Subcutaneous abdominal adipose tissue (tissue), 5 donors: Measurements from ENCODE around the gene RASSF4.

Source experiments
- H3K27ac ChIP-seq: one replicate; pipeline ENCODE4 v1.7.0; 2013; ENCODE audit warnings: low read depth, mild to moderate bottlenecking, inconsistent platforms, low read length, moderate library complexity
- H3K27me3 ChIP-seq, 5 donors: one replicate each; pipeline ENCODE4 v1.7.0; 2013; ENCODE audit warnings: low read length in 5 of 5, inconsistent platforms in 1 of 5; ENCODE audit not compliant: control insufficient read depth in 5 of 5, insufficient read depth in 4 of 5
- H3K36me3 ChIP-seq, 5 donors: one replicate each; pipeline ENCODE4 v1.7.0; 2013; ENCODE audit warnings: low read length in 5 of 5; ENCODE audit not compliant: control insufficient read depth in 5 of 5, insufficient read depth in 5 of 5
- H3K4me1 ChIP-seq, 5 donors: one replicate each; pipeline ENCODE4 v1.7.0; 2013; ENCODE audit warnings: low read length in 5 of 5, mild to moderate bottlenecking in 3 of 5, moderate library complexity in 1 of 5; ENCODE audit not compliant: control insufficient read depth in 5 of 5, insufficient read depth in 5 of 5
- H3K4me3 ChIP-seq, 5 donors: one replicate each; pipeline ENCODE4 v1.7.0; 2013; ENCODE audit warnings: low read length in 5 of 5, low read depth in 1 of 5
- H3K9ac ChIP-seq, 5 donors: one replicate each; pipeline ENCODE4 v1.7.0; 2013; ENCODE audit warnings: low read length in 5 of 5, mild to moderate bottlenecking in 4 of 5, moderate library complexity in 3 of 5
- H3K9me3 ChIP-seq, 5 donors: one replicate each; pipeline ENCODE4 v1.7.0; 2013; ENCODE audit warnings: low read length in 5 of 5; ENCODE audit not compliant: control insufficient read depth in 5 of 5
- donor health status: healthy.
- donor health status: healthy.
- donor health status: healthy.
- donor health status: healthy.
- donor health status: healthy.

RASSF4 gene

GRCh38 chr10:45015590-45015989 is 56.0 kb downstream of the RASSF4 start:
- no peaks in the 10 kb centered on the region for H3K36me3 ChIP-seq
- H3K9me3 ChIP-seq: no peaks in the 10 kb centered on the region
- no peak overlapping the region for H3K4me3 ChIP-seq
- H3K27me3 ChIP-seq: no peaks in the 10 kb centered on the region
- no peak overlapping the region for H3K27ac ChIP-seq
- H3K4me1 ChIP-seq: no peaks in the 10 kb centered on the region
- no peak overlapping the region for H3K9ac ChIP-seq

- no peaks in the 10 kb centered on the region for H3K4me1 ChIP-seq
- H3K4me3 ChIP-seq: no peak overlapping the region
- H3K9ac ChIP-seq: no peak overlapping the region
- H3K27me3 ChIP-seq: no peaks in the 10 kb centered on the region
- no peak overlapping the region for H3K27ac ChIP-seq
- H3K9me3 ChIP-seq: peaks cover 0 to 11% (median 3%) of the 10 kb centered on the region in 5 donors
- H3K36me3 ChIP-seq: no peaks in the 10 kb centered on the region
Observed at GRCh38 chr10:45023426-45023825, 63.8 kb downstream of the RASSF4 start.

- Histone ChIP-seq H3K9ac (no peak overlapping the region), H3K4me3 (no peak overlapping the region), H3K36me3 (no peaks in the 10 kb centered on the region), H3K9me3 (peaks cover 0 to 9% (median 3%) of the 10 kb centered on the region in 5 donors), H3K27me3 (no peaks in the 10 kb centered on the region), H3K4me1 (peaks cover 0 to 7% (median 5%) of the 10 kb centered on the region in 5 donors), H3K27ac (no peak overlapping the region)
Observed at GRCh38 chr10:45034301-45034700, 74.7 kb downstream of the RASSF4 start.

GRCh38 chr10:45035673-45036072 is 76.1 kb downstream of the RASSF4 start:
- Histone ChIP-seq H3K9me3 (peaks cover 0 to 4% (median 0%) of the 10 kb centered on the region in 5 donors), H3K27me3 (no peaks in the 10 kb centered on the region), H3K36me3 (no peaks in the 10 kb centered on the region), H3K4me1 (peaks cover 0 to 7% (median 5%) of the 10 kb centered on the region in 5 donors), H3K27ac (no peak overlapping the region), H3K9ac (no peak overlapping the region), H3K4me3 (no peak overlapping the region)

- Histone ChIP-seq H3K27me3 (no peaks in the 10 kb centered on the region), H3K4me1 (no peaks in the 10 kb centered on the region), H3K9me3 (no peaks in the 10 kb centered on the region), H3K9ac (no peak overlapping the region), H3K27ac (no peak overlapping the region), H3K36me3 (no peaks in the 10 kb centered on the region), H3K4me3 (no peak overlapping the region)
Observed at GRCh38 chr10:45040921-45041542, 81.4 kb downstream of the RASSF4 start.

GRCh38 chr10:45044290-45044689 is 84.7 kb downstream of the RASSF4 start:
- Histone ChIP-seq H3K4me1 (no peaks in the 10 kb centered on the region), H3K9me3 (peaks cover 0 to 7% (median 0%) of the 10 kb centered on the region in 5 donors), H3K36me3 (no peaks in the 10 kb centered on the region), H3K27me3 (no peaks in the 10 kb centered on the region), H3K4me3 (no peak overlapping the region), H3K27ac (no peak overlapping the region), H3K9ac (no peak overlapping the region)
